ENCODE results near the gene MYO9A. TPM values are rescaled to one million over a fixed set of nuclear protein-coding genes. Genes with fewer than 3 reads are reported as not detected.

Gene MYO9A
- total RNA-seq, 2 experiments from 2014 or later, result 18.6 to 22.2 TPM

DNA sequence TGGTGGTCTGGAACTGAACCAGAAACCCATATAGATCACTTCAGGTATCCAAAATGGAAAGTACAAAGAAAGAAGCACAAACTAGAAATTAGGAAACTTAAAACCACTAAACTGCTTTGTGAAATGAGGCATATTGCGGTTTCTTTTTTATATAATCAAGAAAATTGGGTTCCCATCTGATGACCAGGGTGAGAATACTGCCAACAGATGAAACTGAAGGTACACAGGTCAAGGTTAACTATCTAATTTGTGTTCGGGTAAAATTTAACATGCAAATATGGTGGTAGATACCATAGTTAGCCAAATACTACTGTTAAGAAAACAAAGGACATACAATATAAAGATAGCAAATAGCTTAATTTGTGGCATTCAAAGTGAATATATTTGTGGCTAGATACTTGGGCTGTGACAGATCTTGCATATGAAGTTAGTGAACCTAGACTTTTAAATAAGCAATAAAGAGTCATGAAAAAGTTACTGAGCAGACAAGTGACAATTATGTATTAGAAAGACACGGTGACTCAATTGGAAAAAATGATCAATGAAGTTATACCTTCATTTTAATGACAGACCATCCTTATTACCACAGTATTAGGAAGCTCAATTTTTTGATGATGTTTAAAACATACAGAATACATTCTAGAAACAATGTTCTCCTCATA is 180.2 kb downstream of the MYO9A start:
- CTCF ChIA-PET, result no interaction called here
- no peaks in the 10 kb centered on the region for H3K27me3 Mint-ChIP-seq

DNA sequence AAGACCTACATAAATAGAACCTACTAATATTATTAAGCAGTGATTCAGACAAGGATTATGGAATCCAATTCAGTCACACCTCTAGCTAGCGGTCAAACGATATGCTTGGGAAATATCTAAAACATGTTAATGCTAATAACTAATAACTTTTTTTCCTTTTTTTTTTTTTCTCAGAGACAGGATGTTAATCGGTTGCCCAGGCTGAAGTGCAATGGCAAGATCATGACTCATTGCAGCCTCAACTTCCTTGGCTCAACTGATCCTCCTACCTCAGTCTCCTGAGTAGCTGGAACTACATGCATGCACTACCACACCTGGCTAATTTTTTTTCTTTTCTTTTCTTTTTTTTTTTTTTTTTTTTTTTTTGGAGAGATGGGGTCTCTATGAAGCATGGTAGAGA is 183.5 kb downstream of the MYO9A start:
- Mint-ChIP-seq H3K27me3 (no peaks in the 10 kb centered on the region), H3K4me1 (no peaks in the 10 kb centered on the region), H3K36me3 (ENCODE audit: low read depth) (peaks cover 25% of the 10 kb centered on the region), H3K27ac (no peak overlapping the region), H3K4me3 (no peak overlapping the region), H3K9me3 (peaks cover 10% of the 10 kb centered on the region)
- no peak for DNase-seq
- ChIA-PET CTCF (no interaction called here), POLR2A (no interaction called here)

More for the DNA sequence above, 180.2 kb downstream of the MYO9A start:
- Mint-ChIP-seq H3K9me3 (no peaks in the 10 kb centered on the region), H3K36me3 (ENCODE audit: low read depth) (peaks cover 8% of the 10 kb centered on the region), H3K27ac (no peak overlapping the region), H3K4me3 (no peak overlapping the region), H3K4me1 (peaks cover 2% of the 10 kb centered on the region)
- POLR2A ChIA-PET, result no interaction called here
- no peak for DNase-seq

DNA sequence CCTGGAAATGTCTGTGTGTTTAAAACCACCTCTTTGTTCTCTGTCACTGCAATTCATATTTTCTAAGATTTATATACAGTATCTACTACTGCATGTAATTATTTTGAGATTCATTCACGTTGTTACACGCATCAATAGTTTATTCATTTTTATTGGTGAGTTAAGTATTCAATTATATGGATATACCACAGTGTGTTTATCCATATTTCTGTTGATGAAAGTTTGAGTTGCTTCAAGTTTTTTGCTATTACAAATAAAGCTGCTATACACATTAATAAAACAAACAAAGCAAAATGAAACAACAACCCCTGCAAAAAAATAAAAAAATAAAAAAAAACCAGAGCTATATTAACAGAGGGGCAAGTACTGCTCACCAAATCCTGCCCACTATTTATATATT is 185.3 kb downstream of the MYO9A start:
- no peaks in the 10 kb centered on the region for H3K4me1 Mint-ChIP-seq
- no peak overlapping the region for H3K27ac Mint-ChIP-seq
- ChIA-PET POLR2A (no interaction called here), CTCF (no interaction called here)
- H3K9me3 Mint-ChIP-seq, result peaks cover 10% of the 10 kb centered on the region
- peaks cover 23% of the 10 kb centered on the region for H3K36me3 Mint-ChIP-seq (ENCODE audit: low read depth)
- DNase-seq, result no peak
- H3K27me3 Mint-ChIP-seq, result no peaks in the 10 kb centered on the region
- H3K4me3 Mint-ChIP-seq, result no peak overlapping the region

DNA sequence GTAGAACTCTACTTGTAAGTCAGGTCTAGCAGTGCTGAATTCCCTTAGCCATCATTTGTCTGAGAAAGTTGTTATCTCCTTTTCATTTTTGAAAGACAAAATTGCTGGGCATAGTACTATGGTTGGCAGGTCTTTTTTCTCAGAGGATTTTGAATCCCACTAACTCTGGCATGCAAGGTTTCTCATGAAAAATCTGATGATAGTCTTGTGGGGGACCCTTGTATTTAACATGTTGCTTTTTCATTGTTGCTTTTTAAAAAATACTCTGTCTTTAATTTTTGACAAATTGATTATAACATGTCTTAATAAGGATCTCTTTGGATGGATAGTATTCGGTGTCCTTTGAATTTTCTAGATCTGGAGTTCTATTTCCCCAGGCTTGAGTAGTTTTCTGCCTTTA is 186.7 kb downstream of the MYO9A start:
- POLR2A ChIA-PET, result no interaction called here
- Mint-ChIP-seq H3K9me3 (peaks cover 10% of the 10 kb centered on the region), H3K36me3 (ENCODE audit: low read depth) (peaks cover 23% of the 10 kb centered on the region), H3K27me3 (no peaks in the 10 kb centered on the region), H3K4me1 (no peaks in the 10 kb centered on the region), H3K4me3 (no peak overlapping the region), H3K27ac (no peak overlapping the region)
- DNase-seq, result no peak
- CTCF ChIA-PET, result no interaction called here

DNA sequence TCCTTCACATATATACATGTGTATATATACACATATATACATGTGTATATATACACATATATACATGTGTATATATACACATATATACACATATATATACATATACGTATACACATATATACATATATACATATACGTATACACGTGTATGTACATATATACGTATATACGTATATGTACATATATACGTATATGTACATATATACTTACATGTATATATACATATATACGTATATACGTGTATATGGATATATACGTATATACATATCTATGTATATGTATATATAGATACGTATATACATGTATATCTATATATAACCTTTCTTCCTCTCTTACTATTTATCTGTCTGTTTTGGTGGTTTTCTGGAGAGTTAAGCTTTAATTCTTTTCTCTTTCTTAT is 192.8 kb downstream of the MYO9A start:
- Mint-ChIP-seq H3K9me3 (peaks cover 3% of the 10 kb centered on the region), H3K36me3 (ENCODE audit: low read depth) (peaks cover 4% of the 10 kb centered on the region), H3K27me3 (no peaks in the 10 kb centered on the region), H3K27ac (no peak overlapping the region), H3K4me3 (no peak overlapping the region), H3K4me1 (no peaks in the 10 kb centered on the region)
- no peak for DNase-seq
- POLR2A ChIA-PET, result no interaction called here
- CTCF ChIA-PET, result no interaction called here

DNA sequence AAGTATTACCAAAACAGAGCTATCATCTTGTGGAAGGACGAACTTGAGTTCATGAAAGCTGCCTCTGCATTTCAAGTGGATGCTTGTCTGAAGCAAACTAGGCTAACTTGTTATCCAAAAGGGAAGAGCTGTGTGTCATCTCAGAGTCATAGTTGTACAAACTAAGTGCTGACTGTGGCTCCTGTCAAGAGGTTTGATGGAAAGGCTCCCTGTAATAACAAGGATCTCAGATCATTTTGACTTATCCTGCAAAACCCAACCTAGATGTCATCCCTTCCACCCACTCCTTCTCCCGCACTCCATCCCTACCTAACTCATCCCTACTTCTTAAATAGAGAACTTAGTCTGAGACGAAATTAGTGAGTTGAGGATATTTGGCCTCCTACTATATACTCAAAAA is 196.8 kb downstream of the MYO9A start:
- ChIA-PET CTCF (no interaction called here), POLR2A (interaction anchor here (0.6 kb wide), 1 partner anchor 20 kb away, joined by 3 read pairs; no protein-coding TSS in a partner anchor)
- no peak overlapping the region for H3K27ac Mint-ChIP-seq
- H3K4me1 Mint-ChIP-seq, result no peaks in the 10 kb centered on the region
- H3K36me3 Mint-ChIP-seq (ENCODE audit: low read depth), result no peaks in the 10 kb centered on the region
- DNase-seq, result no peak
- no peak overlapping the region for H3K4me3 Mint-ChIP-seq
- no peaks in the 10 kb centered on the region for H3K9me3 Mint-ChIP-seq
- no peaks in the 10 kb centered on the region for H3K27me3 Mint-ChIP-seq

DNA sequence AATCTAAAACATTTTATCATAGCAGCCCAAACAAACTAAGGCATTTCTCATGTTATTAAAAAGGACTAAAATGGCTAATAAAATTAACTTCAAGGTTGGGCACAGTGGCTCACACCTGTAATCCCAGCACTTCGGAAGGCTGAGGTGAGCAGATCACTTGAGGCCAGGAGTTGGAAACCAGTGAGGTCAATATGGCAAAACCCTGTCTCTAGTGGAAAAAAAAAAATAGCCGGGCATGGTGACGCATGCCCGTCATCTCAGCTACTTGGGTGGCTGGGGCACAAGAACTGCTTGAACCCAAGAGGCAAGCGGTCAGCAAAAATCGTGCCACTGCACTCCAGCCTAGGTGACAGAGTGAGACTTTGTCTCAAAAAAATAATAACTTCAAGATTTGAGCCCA is 197.4 kb downstream of the MYO9A start:
- Mint-ChIP-seq H3K27ac (no peak overlapping the region), H3K36me3 (ENCODE audit: low read depth) (no peaks in the 10 kb centered on the region), H3K4me1 (no peaks in the 10 kb centered on the region), H3K9me3 (no peaks in the 10 kb centered on the region), H3K4me3 (no peak overlapping the region), H3K27me3 (no peaks in the 10 kb centered on the region)
- no peak for DNase-seq
- CTCF ChIA-PET, result interaction anchor here (0.6 kb wide), 1 partner anchor 793 kb away, joined by 4 read pairs; no protein-coding TSS in a partner anchor
- POLR2A ChIA-PET, result no interaction called here

DNA sequence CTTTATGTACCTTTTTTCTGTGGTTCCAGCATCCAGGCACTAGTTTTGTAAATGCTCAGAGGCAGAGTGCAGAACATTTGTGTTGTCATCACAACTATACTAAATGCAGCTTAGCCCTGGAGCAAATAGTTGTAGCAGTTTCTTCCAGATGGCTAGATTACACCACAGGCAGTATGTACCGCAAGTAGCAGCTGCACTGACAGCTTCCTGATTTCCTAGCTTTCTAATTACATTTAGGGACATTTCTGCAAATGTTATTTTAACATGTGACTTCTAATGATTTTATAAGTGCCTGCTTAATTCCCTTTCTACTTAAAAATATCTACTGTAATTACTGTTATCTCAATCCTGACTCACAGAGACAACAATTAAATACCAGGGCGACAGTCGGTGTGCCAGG is 201.1 kb downstream of the MYO9A start:
- ChIA-PET CTCF (no interaction called here), POLR2A (no interaction called here)
- no peaks in the 10 kb centered on the region for H3K27me3 Mint-ChIP-seq
- H3K9me3 Mint-ChIP-seq, result no peaks in the 10 kb centered on the region
- DNase-seq, result no peak
- H3K27ac Mint-ChIP-seq, result no peak overlapping the region
- peaks cover 4% of the 10 kb centered on the region for H3K36me3 Mint-ChIP-seq (ENCODE audit: low read depth)
- no peak overlapping the region for H3K4me3 Mint-ChIP-seq
- no peaks in the 10 kb centered on the region for H3K4me1 Mint-ChIP-seq

DNA sequence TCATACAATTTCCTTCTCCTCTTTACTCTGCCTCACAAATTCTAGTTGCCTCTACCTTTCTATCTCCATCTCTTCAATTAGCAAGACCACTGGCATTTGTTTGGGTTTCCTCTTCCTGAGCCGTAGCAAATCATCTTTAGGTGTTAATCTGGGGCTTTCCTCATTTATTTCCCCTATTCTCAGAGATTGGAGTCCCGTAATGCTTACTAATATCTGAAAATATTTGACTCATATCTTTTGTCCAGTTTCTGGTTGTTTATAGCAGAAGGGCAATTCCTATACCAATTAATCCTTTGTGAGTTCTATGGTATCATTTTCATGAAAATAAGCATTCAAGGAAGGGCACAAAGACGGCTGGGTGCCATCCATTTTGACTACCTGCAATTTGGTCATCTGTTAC is 203.9 kb downstream of the MYO9A start:
- no peak for DNase-seq
- Mint-ChIP-seq H3K9me3 (no peaks in the 10 kb centered on the region), H3K27me3 (no peaks in the 10 kb centered on the region), H3K27ac (no peak overlapping the region), H3K4me3 (no peak overlapping the region), H3K4me1 (no peaks in the 10 kb centered on the region), H3K36me3 (ENCODE audit: low read depth) (peaks cover 4% of the 10 kb centered on the region)
- ChIA-PET CTCF (no interaction called here), POLR2A (no interaction called here)

DNA sequence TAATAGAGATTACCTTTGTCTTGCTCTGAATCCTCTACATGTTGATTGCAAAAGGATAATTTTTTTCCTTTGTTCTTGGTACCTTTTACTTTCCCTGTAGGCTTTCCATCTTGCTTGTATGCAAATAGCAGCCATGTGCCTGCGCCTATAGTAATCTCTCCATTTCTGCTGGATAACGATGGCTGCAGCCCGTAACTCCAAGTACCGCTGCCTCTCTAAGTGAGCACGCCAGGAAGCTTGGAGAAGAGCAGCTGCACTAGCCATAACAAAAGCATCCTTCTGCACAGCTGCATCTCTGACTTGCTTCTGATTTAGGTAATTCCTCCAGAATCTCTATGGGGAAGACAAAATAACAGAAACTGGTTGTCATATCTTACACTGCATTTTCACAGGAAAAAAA is 218.3 kb downstream of the MYO9A start:
- Mint-ChIP-seq H3K9me3 (no peaks in the 10 kb centered on the region), H3K36me3 (ENCODE audit: low read depth) (peaks cover 3% of the 10 kb centered on the region), H3K27me3 (no peaks in the 10 kb centered on the region), H3K4me1 (no peaks in the 10 kb centered on the region), H3K4me3 (no peak overlapping the region), H3K27ac (no peak overlapping the region)
- POLR2A ChIA-PET, result no interaction called here
- CTCF ChIA-PET, result no interaction called here
- no peak for DNase-seq

DNA sequence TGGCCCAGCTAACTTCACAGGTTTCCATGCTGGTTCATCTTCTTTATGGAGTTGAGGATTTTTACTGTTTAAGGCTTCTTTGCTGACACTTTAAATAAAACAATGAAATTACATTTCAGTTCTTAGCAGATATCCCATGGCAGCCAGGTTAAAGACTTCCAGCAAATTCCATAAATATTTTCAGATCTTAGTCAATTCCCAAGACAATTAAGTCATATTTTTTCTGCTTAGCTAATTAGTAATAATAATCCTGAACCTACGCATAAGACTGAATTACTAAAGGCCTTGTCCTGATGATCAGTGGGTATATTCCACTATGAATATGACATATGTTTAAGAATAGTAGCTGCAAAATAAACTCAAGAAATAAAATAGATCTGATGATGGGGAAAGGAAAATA is 224.3 kb downstream of the MYO9A start:
- Mint-ChIP-seq H3K27me3 (no peaks in the 10 kb centered on the region), H3K4me3 (no peak overlapping the region), H3K9me3 (no peaks in the 10 kb centered on the region), H3K36me3 (ENCODE audit: low read depth) (no peaks in the 10 kb centered on the region), H3K4me1 (no peaks in the 10 kb centered on the region), H3K27ac (no peak overlapping the region)
- POLR2A ChIA-PET, result no interaction called here
- no peak for DNase-seq
- CTCF ChIA-PET, result no interaction called here

DNA sequence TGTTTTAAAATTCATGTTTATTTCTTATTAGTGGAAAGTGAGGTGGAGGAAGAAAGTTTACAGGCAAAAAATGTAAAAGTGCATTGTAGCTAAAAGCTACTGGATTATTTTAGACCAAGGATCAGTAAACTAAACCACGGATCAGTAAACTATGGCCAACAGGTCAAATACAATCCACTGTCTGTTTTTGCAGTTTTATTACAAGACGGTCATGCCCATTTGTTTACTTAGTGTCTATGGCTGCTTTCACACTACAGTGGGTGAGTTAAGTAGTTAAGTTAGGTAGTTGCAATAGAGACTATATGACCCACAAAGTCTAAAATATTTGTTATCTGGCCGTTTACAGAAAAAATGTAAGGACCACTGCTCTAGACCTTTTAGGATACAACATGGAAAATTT is 225.6 kb downstream of the MYO9A start:
- Mint-ChIP-seq H3K27ac (no peak overlapping the region), H3K9me3 (no peaks in the 10 kb centered on the region), H3K4me3 (no peak overlapping the region), H3K36me3 (ENCODE audit: low read depth) (peaks cover 3% of the 10 kb centered on the region), H3K4me1 (no peaks in the 10 kb centered on the region), H3K27me3 (no peaks in the 10 kb centered on the region)
- ChIA-PET CTCF (no interaction called here), POLR2A (interaction anchor here (1.3 kb wide), 1 partner anchor 12 kb away, joined by 3 read pairs; no protein-coding TSS in a partner anchor)
- DNase-seq, result no peak

DNA sequence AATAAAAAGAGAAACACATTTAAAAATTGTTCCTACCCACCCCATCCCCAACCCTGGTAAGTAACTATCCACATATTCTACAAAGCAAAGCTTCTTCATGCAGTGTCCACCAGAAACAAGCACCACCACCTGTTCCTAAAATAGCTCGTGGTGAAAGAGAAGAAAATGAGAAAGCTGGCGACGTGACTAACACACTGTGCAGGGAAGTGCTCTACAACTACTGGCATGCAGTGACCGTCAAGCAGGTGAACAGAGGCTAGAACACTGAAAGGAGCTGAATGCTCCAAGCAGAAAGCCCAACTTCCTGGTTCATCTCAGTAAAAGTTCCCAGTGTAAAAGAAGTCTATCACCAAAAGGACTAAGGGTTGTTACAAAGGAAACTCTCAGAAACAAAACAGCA is 226.9 kb downstream of the MYO9A start:
- H3K36me3 Mint-ChIP-seq (ENCODE audit: low read depth), result peaks cover 3% of the 10 kb centered on the region
- no peak for DNase-seq
- H3K4me1 Mint-ChIP-seq, result no peaks in the 10 kb centered on the region
- POLR2A ChIA-PET, result no interaction called here
- H3K27ac Mint-ChIP-seq, result no peak overlapping the region
- CTCF ChIA-PET, result interaction anchor here (1.3 kb wide), 1 partner anchor 147 kb away, joined by 3 read pairs; no protein-coding TSS in a partner anchor
- H3K9me3 Mint-ChIP-seq, result no peaks in the 10 kb centered on the region
- no peak overlapping the region for H3K4me3 Mint-ChIP-seq
- H3K27me3 Mint-ChIP-seq, result no peaks in the 10 kb centered on the region

DNA sequence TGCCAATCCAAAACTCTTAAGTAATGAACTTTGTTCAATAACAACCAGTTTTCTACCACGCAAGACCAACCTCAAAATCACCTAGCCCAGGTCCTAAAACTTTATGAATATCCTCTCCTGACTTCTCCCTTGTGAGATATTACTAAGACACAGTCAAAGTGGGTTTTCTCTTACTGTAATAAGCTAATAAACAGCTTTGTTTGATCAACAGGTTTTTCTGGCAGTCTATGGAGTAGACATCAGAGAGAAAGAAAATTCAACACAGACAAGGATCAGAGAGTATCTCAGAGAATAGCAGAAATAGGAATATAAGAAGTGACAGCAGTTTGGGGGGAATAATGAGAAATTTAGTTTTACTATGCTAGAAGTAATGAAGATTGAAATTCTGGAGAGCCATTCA is 228.0 kb downstream of the MYO9A start:
- Mint-ChIP-seq H3K9me3 (no peaks in the 10 kb centered on the region), H3K36me3 (ENCODE audit: low read depth) (peaks cover 3% of the 10 kb centered on the region), H3K27ac (no peak overlapping the region), H3K27me3 (no peaks in the 10 kb centered on the region), H3K4me3 (no peak overlapping the region), H3K4me1 (no peaks in the 10 kb centered on the region)
- no peak for DNase-seq
- ChIA-PET CTCF (no interaction called here), POLR2A (no interaction called here)

Measured in activated CD4-positive, alpha-beta memory T cell treated with anti-CD3 and anti-CD28 coated beads, Interleukin-2, amount 10 ng/mL, durations not matched to agents 7 days and 5 days (primary cell).